ENCODE results near the gene PPA2.
"Not testable (repeated sequence)": the region's sequence is repeated elsewhere in the genome, so short reads cannot be mapped to it uniquely, and the experiment has no call there.

PPA2 gene

DNA sequence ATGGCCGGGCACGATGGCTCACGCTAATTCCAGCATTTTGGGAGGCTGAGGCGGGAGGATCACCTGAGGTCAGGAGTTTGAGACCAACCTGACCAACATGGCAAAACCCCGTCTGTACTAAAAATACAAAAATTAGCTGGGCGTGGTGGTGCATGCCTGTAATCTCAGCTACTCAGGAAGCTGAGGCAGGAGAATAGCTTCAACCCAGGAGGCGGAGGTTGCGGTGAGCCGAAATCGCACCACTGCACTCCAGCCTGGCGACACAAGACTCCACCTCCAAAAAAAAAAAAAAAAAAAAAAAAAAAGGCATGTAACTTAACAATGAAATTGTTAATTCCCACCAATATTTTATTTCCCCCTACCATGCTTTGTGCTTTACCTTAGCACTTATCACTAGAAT is 15.3 kb downstream of the PPA2 start:
- not testable (repeated sequence) for DNase-seq (ENCODE audit: low read depth)

DNA sequence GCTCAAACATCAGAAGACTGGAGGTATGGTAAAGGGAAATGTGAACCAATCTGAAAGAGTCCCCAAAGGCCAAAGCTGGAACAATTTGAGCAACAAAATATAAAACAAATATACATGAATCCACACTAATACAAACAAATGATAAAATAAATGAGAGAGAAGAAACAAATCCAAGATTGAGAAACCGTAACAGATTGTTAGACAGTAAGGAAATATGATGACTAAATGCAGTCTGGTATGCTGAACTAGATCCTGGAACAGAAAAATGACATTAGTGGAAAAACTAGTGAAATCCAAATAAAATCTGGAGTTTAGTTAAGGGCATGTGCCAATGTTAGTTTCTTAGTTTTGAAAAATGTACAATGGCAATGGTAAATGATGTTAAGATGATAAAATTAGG is 15.9 kb downstream of the PPA2 start:
- DNase-seq (ENCODE audit: low read depth): no peak

DNA sequence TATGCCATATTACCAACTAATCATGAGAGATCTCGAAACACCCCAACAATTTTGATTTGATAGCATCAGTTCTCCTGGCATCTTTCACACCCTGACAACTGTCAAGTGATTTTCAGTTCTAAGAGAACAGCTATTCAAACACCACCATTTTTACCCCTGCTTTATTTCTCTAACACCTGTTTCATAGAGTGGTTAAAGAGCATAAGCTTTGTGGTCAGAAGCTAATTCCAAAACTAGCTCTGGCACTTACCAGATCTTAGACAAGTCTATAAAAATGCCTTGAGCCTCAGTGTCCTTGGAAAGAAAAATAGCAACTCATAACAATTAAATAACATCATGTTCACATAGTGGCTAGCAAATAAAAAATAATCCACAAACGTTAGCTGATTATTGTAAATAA is 17.9 kb downstream of the PPA2 start:
- DNase-seq (ENCODE audit: low read depth): no peak

DNA sequence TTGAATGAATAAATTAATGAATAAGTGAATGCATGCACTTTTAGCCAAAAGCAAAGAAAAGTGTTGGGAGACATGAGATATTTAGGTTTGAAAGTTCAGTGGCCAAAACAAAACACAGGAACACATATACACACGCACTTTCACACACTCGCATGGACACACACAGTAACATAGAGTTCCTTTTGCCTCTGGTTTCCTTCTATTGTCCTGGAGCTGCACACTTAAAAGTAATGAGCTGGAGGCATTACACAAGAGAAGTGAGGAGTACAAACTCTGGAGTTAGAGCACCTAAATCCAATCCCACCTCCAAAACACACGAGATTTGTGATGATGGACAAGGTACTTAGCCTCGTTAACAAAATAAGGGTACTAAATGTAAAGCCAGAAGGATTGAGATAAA is 18.7 kb downstream of the PPA2 start:
- no peak for DNase-seq (ENCODE audit: low read depth)

DNA sequence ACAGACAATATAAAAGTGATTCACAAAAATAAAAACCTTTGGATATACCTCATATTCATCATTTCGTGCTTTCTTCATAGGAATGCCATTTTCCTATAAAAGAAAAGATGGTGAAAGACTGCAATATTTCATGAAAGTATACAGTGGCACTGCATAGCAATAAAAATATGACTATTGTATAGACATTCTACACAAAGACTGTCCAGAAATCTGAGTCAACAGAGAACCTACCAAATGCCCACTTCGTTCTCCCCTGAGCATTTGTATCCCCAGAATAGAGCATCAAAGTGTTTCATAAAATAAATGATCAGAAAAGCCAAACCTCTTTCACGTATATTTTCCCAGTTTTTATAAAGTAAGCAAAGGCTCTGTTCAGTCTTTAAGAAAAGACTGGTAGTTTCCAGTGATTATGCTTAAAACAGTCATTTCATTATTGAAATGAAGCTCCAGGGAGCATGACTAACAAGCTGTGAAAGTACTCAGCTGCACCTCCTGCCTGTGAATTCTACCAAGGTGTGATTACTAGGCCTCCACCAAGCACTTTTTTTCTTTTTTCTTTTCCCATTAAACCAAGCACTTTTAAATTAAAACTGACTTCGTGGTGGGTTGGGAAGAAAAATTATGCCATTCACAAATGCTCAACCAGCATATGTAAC is 20.2 kb downstream of the PPA2 start:
- no peak for DNase-seq (ENCODE audit: low read depth)

DNA sequence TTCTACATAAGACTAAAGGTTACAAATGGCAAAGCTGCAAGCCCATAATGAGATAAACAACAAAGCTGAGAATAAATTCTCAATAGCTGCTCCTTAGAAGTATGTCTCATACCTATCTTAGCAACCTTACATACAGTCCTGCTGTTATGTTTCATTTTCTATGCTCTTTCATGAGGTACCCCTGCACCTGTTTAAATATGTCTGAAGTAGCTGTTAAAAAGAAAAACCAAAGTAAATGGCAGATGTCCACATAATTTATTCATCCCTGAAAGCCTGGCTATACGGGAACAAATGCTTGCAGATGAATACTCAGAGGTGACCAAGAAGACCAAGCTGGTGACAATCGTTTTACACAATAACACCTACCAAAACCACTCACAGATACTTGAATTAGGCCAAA is 22.5 kb downstream of the PPA2 start:
- no peak for DNase-seq (ENCODE audit: low read depth)

DNA sequence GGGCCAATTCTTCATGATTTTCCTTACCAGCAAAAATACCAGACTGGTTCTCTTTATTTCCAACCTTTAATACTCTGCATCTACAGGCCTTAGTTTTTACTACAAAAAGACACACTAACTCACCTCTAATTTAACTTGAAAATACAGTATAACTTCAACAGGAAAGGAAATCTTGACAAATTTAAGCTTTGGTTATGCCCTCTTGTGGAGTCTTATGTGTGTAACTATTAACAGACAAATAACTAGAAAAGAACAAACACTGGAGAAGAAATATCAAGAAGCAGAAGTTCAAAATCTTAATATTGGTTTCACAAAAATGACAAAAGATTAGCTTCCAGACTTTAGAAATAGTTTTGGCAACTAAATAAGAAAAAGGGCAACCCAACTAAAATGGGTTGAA is 33.0 kb downstream of the PPA2 start:
- no peak for DNase-seq (ENCODE audit: low read depth)

DNA sequence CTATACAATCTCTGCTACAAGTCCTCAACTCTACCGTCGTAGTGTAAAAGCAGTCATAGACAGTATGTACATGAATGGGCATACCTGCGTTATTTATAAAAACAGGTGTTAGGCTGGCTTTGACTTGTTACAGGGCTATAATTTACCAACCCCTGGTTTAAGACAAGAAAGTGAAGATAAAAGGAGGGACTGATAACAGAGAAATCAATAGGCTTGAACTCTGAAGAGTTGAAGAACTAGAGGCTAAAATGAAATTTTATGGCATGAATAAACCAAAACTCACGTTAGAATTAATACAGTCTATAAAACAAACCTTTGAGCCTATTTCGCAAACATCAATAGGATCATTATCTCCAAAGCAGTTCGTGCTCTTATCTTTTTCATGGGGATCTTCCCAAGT is 36.2 kb downstream of the PPA2 start:
- DNase-seq (ENCODE audit: low read depth): no peak

DNA sequence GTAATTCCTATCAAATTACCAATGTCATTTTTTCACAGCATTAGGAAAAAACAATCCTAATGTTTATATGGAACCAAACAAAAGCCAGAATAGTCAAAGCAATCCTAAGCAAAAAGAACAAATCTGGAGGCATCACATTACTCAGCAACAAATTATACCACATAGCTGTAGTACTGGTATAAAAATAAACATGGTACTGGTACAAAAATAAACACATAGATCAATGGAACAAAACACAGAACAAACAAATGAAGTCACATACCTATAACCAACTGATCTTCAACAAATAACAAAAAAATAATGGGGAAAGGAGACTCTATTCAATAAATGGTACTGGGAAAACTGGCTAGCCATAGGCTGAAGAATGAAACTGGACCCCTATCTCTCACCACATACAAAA is 37.4 kb downstream of the PPA2 start:
- DNase-seq (ENCODE audit: low read depth): no peak

DNA sequence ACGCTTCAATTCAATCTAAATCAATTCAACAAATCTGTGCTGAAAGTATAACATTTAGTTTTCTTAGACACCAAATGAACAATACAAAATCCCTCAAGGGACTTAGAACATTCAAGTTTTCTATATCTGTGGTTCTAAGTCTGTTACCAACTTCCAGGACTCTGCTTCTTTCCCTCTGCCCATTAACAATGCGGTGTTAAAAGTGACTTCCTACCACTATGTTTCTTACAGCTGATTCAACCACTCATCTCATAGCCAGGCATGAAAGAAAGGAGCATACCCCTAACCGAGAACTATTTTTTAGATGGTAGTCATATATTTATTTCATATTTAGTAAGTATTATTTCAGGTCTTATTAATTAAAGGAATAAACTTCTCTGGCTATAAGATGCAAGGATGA is 38.9 kb downstream of the PPA2 start:
- no peak for DNase-seq (ENCODE audit: low read depth)

DNA sequence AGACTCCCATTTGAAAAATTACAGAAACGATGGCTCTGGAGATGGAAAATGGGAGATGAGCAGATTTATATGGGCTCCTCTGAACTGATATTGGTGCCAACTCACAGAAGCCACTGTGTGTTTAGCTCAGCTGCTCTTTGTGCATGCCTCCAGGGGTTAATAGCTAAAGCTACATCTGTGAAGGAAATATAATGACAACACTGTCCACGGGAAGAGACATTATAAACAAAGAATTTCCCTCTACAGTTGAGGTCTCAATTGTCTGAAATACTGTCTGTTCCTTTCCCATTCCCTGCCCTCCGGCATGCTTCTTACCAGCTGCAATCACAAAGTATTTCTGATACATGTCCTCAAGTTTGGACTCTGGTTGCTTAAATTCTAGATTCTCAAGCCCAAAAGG is 40.4 kb downstream of the PPA2 start:
- DNase-seq (ENCODE audit: low read depth): no peak

DNA sequence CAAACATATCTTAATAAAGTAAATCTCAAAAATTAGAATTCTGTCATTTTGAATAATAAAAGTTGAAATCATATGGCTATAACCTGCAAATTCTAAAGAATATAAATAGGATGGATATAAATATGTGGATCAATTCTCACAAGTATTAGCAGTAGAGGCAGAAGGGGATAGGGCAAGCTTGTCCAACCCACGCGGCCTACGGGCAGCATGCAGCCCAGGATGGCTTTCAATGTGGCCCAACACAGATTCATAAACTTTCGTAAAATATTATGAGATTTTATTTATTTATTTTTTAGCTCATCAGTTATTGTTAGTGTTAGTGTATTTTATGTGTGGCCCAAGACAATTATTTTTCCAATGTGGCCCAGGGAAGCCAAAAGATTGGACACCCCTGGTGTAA is 41.4 kb downstream of the PPA2 start:
- DNase-seq (ENCODE audit: low read depth): no peak

DNA sequence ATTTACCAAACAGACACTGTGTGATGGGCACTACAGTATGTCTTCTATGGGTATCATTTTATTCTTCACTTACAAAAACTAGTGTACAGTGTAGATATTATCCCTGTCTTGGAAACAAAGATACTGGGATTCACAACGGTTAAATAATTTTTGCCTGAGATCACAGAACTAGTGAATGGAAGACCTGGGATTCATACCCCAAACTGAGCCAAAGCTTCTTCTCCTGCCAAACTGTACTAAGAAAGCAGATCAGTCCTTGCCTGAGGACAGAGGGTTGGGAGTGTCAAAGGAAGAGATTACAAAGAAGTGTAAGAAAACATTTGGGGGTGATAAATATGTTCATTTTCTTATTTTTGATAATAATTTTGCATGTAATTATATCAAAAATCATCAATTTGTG is 43.1 kb downstream of the PPA2 start:
- DNase-seq (ENCODE audit: low read depth): no peak

DNA sequence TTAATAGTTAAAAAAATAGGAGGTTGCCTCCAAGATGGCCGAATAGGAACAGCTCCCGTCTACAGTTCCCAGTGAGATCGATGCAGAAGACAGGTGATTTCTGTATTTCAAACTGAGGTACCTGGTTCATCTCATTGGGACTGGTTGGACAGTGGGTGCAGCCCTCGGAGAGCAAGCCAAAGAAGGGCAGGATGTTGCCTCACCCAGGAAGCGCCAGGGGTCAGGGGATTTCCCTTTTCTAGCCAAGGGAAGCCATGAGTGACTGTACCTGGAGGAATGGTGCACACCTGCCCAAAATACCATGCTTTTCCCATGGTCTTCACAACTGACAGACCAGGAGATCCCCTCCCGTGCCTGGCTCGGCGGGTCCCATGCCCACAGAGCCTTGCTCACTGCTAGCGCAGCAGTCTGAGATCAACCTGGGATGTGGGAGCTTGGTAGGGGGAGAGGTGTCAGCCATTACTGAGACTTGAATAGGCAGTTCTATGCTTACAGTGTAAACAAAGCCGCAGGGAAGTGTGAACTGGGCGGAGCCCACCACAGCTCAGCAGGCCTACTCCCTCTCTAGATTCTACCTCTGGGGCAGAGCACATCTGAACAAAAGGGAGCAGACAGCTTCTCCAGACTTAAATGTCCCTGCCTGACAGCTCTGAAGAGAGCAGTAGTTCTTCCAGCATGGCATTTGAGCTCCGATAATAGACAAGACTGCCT is 47.5 kb downstream of the PPA2 start:
- no peak for DNase-seq (ENCODE audit: low read depth)

DNA sequence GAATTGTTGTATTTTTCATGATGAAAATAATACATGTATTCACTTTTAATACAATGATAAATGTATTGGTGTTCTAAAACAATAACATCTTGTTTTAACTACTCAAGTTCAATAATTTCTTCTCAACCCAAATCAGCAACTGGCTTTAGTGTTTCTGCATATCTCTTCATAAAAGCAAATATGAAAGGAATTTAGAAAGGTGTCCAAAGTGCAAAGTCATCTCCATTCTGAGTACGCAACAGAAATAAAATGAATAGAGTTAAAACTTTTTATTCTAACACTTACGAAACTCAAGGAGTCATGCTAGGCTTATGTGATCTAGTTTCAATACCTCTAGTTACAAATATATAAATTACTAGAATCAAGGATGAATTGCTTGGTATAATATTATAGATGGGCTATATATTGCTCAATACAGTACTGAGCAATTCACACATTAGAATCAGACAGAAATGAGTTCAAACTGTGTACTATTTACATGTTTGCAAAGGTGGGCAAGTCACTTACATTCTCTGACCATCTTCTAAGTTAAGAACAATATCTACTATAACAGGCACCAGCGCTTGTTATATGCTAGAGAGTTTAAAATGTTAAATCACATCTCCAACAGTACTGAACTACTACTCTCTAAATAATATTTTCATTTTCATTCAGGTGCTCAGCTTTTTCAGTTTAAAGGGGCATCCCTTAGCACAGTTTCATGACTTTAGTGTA is 51.5 kb downstream of the PPA2 start:
- DNase-seq (ENCODE audit: low read depth): no peak

DNA sequence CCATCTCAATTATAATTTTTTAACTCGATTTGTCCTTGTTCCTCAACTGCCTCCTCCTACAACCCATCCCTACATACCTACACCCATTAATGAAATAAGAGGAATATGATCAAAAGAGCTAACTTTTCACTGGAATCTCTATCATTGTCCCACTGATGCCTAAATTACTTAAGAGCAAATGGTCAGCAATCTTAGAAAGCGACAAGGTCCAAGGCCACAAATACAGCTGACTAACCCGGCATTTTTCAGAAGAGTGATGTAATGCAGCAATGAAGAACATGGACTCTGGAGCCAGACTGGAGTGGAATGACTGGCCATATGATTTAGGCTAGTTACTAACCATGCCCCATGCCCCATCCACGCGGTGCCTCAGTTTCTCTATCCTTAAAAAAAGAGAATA is 56.2 kb downstream of the PPA2 start:
- no peak for DNase-seq (ENCODE audit: low read depth)

DNA sequence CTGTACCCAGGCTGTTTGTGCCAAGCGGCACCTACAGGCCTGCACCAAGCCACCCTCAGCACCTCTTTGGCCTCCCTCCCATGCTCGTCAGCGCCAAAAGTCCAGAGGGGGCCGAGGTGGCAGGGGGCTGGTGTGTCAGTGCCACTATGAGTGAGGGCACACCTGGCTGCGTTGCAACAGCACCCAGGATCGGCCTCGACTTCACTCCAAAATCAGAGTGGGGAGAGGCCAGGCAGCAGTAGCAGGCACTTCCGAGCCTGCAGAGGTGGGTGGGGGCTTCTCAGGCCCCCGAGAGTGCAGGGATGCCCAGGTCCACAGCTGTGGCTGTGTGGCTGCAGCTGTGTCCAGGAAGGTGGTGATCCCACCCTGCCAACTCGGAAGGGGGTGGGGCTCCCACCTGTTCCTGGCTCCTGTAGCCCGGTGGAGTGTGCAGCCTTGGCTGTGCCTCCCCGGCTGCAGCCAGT is 58.5 kb downstream of the PPA2 start:
- no peak for DNase-seq (ENCODE audit: low read depth)

DNA sequence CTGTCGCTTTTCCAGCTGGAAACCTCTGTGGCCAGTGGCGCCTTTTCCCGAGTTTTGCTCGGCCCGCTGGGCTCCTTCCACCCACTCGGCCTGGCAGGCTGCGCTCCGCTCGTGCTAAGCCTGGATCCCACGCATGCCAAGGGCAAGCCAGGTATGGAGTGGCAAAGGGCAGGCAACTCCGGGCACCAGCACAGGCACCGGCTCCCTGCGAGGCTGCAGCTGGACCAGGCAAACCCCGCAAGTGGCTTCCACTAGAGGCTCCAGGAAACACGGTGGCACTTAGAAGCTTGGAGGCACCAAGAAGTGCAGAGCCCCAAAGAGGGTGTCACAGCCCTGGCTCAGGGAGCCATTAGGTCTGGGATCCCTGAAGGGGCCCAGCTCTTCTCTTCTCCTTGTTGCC is 59.5 kb downstream of the PPA2 start:
- no peak for DNase-seq (ENCODE audit: low read depth)

DNA sequence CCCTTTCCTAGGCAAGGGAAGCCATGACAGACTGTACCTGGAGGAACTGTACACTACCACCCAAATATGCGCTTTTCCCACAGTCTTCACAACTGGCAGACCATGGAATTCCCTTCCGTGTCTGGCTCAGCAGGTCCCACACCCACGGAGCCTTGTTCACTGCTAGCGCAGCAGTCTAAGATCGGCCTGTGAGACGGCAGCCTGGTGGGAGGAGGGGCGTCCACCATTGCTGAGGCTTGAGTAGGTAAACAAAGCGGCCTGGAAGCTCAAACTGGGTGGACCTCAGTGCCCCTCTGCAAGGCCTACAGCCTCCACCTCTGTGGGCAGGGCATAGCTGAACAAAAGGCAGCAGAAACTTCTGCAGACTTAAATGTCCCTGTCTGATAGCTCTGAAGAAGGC is 64.7 kb downstream of the PPA2 start:
- DNase-seq (ENCODE audit: low read depth): not testable (repeated sequence)

DNA sequence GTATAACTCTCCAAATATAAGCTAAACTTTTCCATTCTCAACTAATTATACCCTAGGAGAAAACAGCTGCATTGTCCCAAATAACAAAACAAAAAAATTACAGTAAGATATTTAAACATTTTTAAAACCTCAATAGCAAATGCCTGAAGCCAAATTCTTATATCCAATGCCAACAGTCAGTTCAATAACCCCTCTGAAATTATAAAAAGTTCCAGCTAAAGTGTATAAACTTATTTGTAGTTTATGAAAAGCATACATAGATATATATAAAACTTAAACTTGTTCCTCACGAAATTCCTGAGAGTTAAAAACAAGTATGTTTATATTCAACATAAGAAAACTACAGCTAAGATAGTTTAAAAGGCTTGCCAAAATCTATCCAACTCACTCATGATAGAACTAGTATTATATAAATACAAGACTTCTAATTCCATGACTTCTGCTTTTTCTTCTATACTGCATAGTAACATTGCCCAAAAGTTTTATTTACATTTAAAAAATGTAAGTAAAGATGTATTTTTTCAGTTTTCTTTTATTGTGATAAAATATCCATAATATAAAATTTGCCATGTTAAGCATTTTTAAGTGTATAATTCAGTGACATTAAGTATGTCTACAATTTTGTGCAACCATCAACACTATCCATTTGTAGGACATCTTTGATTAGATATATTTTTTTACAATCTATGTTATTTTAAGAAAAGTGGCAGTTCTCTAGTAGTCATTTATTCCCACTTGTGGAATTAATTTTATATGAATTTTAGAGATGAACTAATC is 72.8 kb downstream of the PPA2 start:
- DNase-seq (ENCODE audit: low read depth): no peak

DNA sequence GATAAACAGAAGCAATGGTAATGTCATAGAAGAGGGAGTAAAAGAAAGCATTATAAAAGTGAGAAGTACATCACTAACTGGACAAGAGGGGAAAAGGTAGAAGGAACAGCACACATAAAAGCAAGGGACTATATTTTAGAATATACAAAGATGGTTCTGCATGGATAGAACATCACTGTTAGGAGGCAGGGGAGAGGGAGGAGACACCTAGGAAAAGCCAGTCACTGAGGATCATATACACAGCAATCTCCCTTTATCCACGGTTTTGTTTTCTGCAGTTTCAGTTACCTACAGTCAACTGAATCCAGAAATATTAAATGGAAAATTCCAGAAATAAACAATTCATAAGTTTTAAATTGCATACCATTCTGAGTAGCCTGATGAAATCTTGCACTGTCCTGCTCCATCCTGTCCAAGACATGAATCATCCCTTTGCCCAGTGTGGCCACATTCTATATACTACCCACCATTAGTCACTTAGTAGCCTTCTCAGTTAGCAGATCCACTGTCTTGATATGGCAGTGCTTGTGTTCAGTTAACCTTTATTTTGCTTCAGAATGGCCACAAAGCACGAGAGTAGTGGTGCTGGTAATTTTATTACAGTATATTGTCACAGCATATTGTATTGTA is 74.2 kb downstream of the PPA2 start:
- peak; percentile 54 for DNase-seq (ENCODE audit: low read depth)

DNA sequence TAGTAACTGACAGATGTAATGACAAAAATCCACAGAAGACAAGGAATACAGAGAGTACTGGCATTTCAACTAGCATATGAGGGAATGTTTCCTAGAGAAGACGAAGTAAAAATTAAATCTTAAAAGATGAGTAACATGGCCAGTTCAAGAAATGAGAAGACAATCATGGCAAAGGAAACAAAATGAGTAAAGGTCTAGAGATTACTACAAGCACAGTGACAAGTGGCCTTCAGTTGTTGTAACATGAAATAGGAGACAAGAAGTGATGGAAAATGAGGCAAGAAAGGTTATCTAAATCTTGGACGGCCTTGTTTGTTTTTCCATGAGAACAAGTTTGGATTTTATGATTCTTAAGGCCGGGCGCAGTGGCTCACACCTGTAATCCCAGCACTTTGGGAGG is 81.0 kb downstream of the PPA2 start:
- DNase-seq (ENCODE audit: low read depth): no peak

Measured in stromal cell of bone marrow (primary cell).